Epithelial cell of esophagus (primary cell): ENCODE data around the gene MRPL43.

Experiments used
- DNase-seq: peaks from one replicate; pipeline ENCODE4 v3.0.0; 2010; ENCODE audit warnings: low read depth
- H3K4me3 ChIP-seq: 2 replicates; pipeline ENCODE4 v1.5.1; 2011; ENCODE audit warnings: mild to moderate bottlenecking, low read length, control low read depth
- TF ChIP-seq, protein P1 (sequence below): IDR thresholded peaks from 2 replicates; pipeline ENCODE4 v1.5.1; 2011; ENCODE audit warnings: low read depth, mild to moderate bottlenecking, low read length, control low read depth, inconsistent platforms; ENCODE audit not compliant: insufficient read depth; ENCODE audit errors: missing control alignments

MRPL43 gene

DNA sequence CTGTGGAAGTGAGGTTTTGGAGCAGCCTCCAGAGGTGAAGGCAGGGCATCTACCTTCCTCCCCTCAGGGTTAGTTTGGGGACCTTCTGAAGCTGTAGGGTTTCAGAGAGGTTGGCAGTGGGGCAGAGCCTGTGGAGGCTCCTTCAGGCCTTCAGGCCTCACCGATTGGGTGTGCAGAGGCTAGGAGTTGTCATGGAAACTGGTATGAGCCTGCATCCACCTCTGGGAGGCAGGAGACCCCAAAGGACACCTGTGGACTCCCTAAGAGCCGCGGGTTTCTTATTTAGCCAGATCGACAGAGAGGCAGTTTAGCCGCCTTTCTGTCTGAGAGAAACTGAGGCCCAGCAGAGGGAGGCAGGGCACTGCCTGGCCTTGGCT, 14.3 kb upstream of the MRPL43 start:
- H3K4me3 ChIP-seq = no peak overlapping the region
- TF ChIP-seq, protein P1, sequence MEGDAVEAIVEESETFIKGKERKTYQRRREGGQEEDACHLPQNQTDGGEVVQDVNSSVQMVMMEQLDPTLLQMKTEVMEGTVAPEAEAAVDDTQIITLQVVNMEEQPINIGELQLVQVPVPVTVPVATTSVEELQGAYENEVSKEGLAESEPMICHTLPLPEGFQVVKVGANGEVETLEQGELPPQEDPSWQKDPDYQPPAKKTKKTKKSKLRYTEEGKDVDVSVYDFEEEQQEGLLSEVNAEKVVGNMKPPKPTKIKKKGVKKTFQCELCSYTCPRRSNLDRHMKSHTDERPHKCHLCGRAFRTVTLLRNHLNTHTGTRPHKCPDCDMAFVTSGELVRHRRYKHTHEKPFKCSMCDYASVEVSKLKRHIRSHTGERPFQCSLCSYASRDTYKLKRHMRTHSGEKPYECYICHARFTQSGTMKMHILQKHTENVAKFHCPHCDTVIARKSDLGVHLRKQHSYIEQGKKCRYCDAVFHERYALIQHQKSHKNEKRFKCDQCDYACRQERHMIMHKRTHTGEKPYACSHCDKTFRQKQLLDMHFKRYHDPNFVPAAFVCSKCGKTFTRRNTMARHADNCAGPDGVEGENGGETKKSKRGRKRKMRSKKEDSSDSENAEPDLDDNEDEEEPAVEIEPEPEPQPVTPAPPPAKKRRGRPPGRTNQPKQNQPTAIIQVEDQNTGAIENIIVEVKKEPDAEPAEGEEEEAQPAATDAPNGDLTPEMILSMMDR = no peak
- DNase-seq = no peak

DNA sequence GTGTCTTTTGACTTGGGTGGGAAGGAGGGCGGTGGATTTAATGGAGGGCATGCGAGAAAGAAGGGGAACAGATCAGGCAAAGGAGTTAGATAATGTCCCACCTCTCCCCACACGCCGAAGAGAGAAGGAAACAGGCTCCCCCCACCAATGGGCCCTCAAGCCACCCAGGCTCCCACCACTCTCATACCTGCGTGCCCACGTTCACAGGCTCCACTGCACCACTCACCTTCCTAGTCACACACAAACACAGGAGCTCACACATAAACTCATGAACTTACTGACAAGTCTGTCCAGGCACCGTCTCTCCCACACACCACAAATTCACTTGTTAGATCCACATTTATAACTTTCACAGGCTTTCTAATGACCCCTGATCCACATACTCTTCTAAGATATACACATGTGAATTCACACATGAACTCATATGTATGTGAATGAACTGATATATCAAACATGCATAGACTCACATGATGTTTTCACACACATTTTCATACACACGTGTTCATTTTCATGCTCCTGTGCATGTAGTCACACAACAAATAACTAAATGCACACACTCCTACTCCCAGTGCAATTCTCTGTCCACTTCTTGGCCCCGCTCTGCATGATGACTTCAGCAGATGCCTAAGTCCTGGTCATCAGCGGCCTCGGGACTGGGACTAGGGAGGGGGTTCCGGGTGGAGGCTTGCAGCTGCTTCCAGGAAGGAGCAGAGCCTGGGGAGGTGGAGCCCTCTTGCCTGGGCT, 13.8 kb upstream of the MRPL43 start:
- peak overlapping the region; percentile 80 for H3K4me3 ChIP-seq
- DNase-seq = peak; percentile 61
- TF ChIP-seq, protein P1 = no peak

- TF ChIP-seq, protein P1 = no peak
- peak overlapping the region; percentile 80 for H3K4me3 ChIP-seq
- DNase-seq = peak; percentile 32
Measured at GRCh38 chr10:101000127-101000914, 13.0 kb upstream of the MRPL43 start.

DNA sequence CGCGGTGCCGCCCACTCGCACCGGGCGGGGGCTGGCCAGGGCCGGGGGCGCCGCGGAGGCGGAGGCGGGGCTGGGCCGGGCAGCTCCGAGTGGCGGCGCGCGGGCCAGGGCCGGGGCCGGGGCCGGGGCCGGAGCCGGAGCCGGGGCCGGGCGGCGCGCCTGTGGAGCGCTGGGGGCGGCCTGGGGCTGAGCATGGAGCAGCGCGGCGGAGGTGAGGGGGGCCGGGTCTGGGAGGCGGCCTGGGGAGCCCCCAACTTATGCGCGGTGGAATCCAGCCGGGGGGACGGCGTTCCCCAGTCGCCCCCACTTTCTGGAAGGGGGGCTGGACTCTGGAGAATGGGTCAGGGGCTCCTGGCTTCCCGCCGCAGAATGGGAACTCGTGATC, 12.4 kb upstream of the MRPL43 start, which contains the start of gene LZTS2:
LZTS2 (plus strand) TSS at position 67 of the 385 bp plus-strand sequence. CDS start 2,731 bp downstream, outside the sequence.
- TF ChIP-seq, protein P1 = no peak
- H3K4me3 ChIP-seq = peak within 1 kb of the TSS; percentile 80
- no peak for DNase-seq

- peak overlapping the region; percentile 78 for H3K4me3 ChIP-seq
- TF ChIP-seq, protein P1 = peak; percentile 50
- peak; percentile 68 for DNase-seq
Measured at GRCh38 chr10:100998991-100999741, 11.9 kb upstream of the MRPL43 start.

GRCh38 chr10:100998183-100998990, 11.1 kb upstream of the MRPL43 start:
- peak; percentile 69 for DNase-seq

More at GRCh38 chr10:100998183-100998990, 11.1 kb upstream of the MRPL43 start:
- H3K4me3 ChIP-seq = peak overlapping the region; percentile 78
- TF ChIP-seq, protein P1 = no peak
